ENCODE measurements around the gene MMP25. TPM values are rescaled to one million over a fixed set of nuclear protein-coding genes. Genes with fewer than 3 reads are reported as not detected.

The MMP25 gene
- total and polyA plus RNA-seq, 10 of the 15 experiments (the other 5 are each of a cell fraction or from before 2014, with no cell fraction given), result 0.03 to 0.36 (median 0.13) TPM; not detected in 1

GRCh38 chr16:3004781-3005284, 41.5 kb upstream of the MMP25 start:
- H2AFZ ChIP-seq (ENCODE audit: control insufficient read depth, low read depth, low read length), result no peak overlapping the region; the same call in 1 of the 2 replicates
- no peaks in the 10 kb centered on the region for H3K79me2 ChIP-seq (ENCODE audit: control insufficient read depth, insufficient read depth, low read length)
- no peak overlapping the region for H3K27ac ChIP-seq (ENCODE audit: control insufficient read depth, insufficient read depth)
- H3K4me2 ChIP-seq (ENCODE audit: control insufficient read depth, insufficient read depth), result peak overlapping the region; percentile 71
- WGBS (ENCODE audit: insufficient coverage, insufficient replicate concordance, low lambda C conversion rate, missing lambda C conversion rate), result 23% methylated on average over 12 of the region's 25 CpGs
- H3K9ac ChIP-seq (ENCODE audit: control insufficient read depth, insufficient read depth, low read length), result no peak overlapping the region
- no peaks in the 10 kb centered on the region for H3K36me3 ChIP-seq (ENCODE audit: control insufficient read depth in 2 of 2, insufficient read depth in 2 of 2, low read length in 1 of 2)
- H3K27me3 ChIP-seq (replicated peaks in 1 of 2; ENCODE audit: control insufficient read depth in 2 of 2, insufficient read depth in 2 of 2, low read length in 1 of 2), result peaks cover 0 to 7% of the 10 kb centered on the region in 2 experiments; a peak in 3 of 4 replicates
- H3K4me1 ChIP-seq (ENCODE audit: control insufficient read depth, insufficient read depth, low read length), result peaks cover 17% of the 10 kb centered on the region
- ChIA-PET POLR2A (interaction anchor here (1.5 to 1.6 kb wide), 2 partner anchors 19 to 20 kb away, joined by 4 to 7 read pairs; partner anchors contain the start of genes HCFC1R1 and THOC6), RAD21 (ENCODE audit: unreplicated experiment) (interaction anchor here (1.0 to 3.8 kb wide), 5 partner anchors 15 to 161 kb away, joined by 3 to 94 read pairs (median 21); partner anchors contain the start of genes HCFC1R1, THOC6 and TNFRSF12A), CTCF (interaction anchor here (1.6 to 11.3 kb wide), 3 partner anchors 22 to 124 kb away, joined by 10 to 421 read pairs (median 17); partner anchors contain the start of genes CLDN6, HCFC1R1, THOC6 and TNFRSF12A), SMC1A (ENCODE audit: uncharacterized antibody, unreplicated experiment) (interaction anchor here (7.2 kb wide), 1 partner anchor 21 kb away, joined by 91 read pairs; the partner anchor contains the start of genes HCFC1R1 and THOC6)
- intact Hi-C loops (cut with micrococcal nuclease; ENCODE audit: unreplicated experiment) (no loop called here), in situ Hi-C loops (cut with MboI) (no loop called here)
- ATAC-seq (no peak), FAIRE-seq (no peak), DNase-seq (ENCODE audit: low read depth, low spot score) (no peak)
- TF ChIP-seq EGR1 (IDR thresholded peaks at IDR 0.05; ENCODE audit: borderline replicate concordance in 1 of 2, low read depth in 2 of 2, low read length in 2 of 2) (0 out of 3 replicates have a peak, but pooled peaks of 1 of the 2 experiments have one; percentile 46), ZNF592 (IDR thresholded peaks at IDR 0.05) (no peak), SMAD5 (IDR thresholded peaks at IDR 0.05; ENCODE audit: low read depth) (no peak), SMARCA5 (IDR thresholded peaks at IDR 0.05) (no peak)
- BruUV-seq (replicated peaks), result no TSS peak
- H4K20me1 ChIP-seq (ENCODE audit: control insufficient read depth, insufficient read depth), result no peaks in the 10 kb centered on the region
- no peak overlapping the region for H3K4me3 ChIP-seq
- no peaks in the 10 kb centered on the region for H3K9me3 ChIP-seq (replicated peaks; ENCODE audit: control insufficient read depth, insufficient read depth, low read length)
